ENCODE data around the gene PDCD11. TPM values are rescaled to one million over a fixed set of nuclear protein-coding genes. Genes with fewer than 3 reads are reported as not detected.
A peak's percentile ranks its signal among the peaks of the same experiment; 100 is the strongest.

The PDCD11 gene
- total RNA-seq, 3 donors from 2014 or later (not counting 1 experiment from before 2014, with no cell fraction given), result 25.5 to 30.9 (median 29.5) TPM

DNA sequence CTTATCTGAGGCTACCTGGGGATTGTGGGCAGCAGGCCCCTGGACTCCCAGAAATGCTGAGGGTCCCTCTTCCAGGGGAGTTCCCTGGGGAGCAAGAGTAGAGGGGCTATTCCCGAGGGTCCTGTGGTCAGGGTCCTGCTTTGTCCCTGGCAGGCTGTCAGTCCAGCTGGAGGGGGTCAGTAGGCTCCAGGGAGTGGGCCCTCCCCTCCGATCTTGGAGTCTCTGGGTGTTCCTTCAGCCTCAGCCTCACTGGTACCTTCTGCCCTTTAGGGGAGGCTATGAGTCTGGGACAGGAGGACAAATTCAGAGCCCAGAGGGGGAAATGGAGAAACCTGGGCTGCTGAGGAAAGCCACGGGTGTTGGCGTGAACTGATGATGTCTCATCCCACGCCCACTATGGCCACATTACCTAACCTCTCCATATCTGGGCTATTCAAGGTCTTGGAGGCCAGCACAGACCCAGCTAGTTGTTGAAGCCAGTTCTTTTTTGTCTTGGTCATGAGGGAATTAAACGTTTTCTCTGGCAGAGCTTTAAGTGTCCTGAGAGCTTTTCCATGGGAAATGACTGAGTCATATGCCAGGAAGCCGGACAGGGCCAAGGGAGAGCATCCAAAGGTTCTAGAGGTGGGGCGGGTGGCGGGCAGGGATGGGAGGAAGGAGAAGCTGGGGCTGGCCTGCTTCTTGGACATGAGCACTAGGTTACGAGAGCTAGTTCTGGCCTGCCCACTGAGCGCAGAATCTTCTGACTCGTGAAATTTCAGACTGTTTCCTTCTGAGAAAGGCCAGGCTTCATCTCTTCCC, 49.5 kb downstream of the PDCD11 start:
- Mint-ChIP-seq H3K27ac (peak overlapping the region; percentile 35 to 91), H3K4me3 (no peak overlapping the region), H3K9me3 (no peaks in the 10 kb centered on the region), H3K27me3 (ENCODE audit: low read depth in 2 of 2) (no peaks in the 10 kb centered on the region), H3K36me3 (peaks cover 15% of the 10 kb centered on the region), H3K4me1 (peaks cover 39 to 63% of the 10 kb centered on the region in 2 donors)
- DNase-seq (no peak), ATAC-seq (no peak)
- H3K4me3 ChIP-seq (ENCODE audit: low read length), result no peak overlapping the region
- intact Hi-C loops (cut with micrococcal nuclease), result no loop called here
- H3K9me3 ChIP-seq (ENCODE audit: control insufficient read depth, insufficient read depth, low read length), result no peaks in the 10 kb centered on the region
- peaks cover 43% of the 10 kb centered on the region for H3K4me1 ChIP-seq (ENCODE audit: control insufficient read depth, insufficient read depth, low read length)
- no peak overlapping the region for H3K27ac ChIP-seq (ENCODE audit: low read length)
- no peaks in the 10 kb centered on the region for H3K27me3 ChIP-seq (ENCODE audit: control insufficient read depth, insufficient read depth, low read length)
- TF ChIP-seq, protein P1, sequence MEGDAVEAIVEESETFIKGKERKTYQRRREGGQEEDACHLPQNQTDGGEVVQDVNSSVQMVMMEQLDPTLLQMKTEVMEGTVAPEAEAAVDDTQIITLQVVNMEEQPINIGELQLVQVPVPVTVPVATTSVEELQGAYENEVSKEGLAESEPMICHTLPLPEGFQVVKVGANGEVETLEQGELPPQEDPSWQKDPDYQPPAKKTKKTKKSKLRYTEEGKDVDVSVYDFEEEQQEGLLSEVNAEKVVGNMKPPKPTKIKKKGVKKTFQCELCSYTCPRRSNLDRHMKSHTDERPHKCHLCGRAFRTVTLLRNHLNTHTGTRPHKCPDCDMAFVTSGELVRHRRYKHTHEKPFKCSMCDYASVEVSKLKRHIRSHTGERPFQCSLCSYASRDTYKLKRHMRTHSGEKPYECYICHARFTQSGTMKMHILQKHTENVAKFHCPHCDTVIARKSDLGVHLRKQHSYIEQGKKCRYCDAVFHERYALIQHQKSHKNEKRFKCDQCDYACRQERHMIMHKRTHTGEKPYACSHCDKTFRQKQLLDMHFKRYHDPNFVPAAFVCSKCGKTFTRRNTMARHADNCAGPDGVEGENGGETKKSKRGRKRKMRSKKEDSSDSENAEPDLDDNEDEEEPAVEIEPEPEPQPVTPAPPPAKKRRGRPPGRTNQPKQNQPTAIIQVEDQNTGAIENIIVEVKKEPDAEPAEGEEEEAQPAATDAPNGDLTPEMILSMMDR (IDR thresholded peaks at IDR 0.05), result no peak
- WGBS (ENCODE audit: insufficient coverage), result 88% methylated on average over 12 of the region's 12 CpGs
- peaks cover 82% of the 10 kb centered on the region for H3K36me3 ChIP-seq (ENCODE audit: control insufficient read depth, insufficient read depth, low read length)

DNA sequence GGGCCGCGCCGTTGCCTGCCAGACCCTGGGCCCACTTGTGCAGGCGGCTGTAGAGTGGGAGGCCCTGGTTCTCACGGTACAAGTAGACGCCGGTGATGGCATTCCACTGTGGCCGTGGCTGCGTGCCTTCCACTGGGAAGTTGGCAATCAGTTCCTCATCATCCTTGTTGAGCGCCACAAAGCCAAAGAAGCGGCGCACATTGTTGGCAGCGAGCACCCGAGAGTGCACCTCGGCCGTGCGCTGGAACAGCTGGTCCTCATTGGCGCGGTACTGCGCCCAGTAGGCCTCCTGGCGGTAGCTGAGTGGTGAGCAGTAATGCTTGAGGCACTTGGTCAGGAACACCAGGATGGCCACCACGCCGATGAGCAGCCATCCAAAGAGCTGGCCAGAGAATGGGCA, 50.8 kb downstream of the PDCD11 start:
- H3K27ac ChIP-seq (ENCODE audit: low read length), result no peak overlapping the region
- H3K27me3 Mint-ChIP-seq (ENCODE audit: low read depth in 2 of 2), result no peaks in the 10 kb centered on the region
- intact Hi-C loops (cut with micrococcal nuclease), result no loop called here
- no peak overlapping the region for H3K4me3 Mint-ChIP-seq
- DNase-seq (no peak), ATAC-seq (no peak)
- TF ChIP-seq, protein P1 (IDR thresholded peaks at IDR 0.05), result no peak
- no peaks in the 10 kb centered on the region for H3K9me3 Mint-ChIP-seq
- H3K27ac Mint-ChIP-seq, result peak overlapping the region; percentile 35 to 91
- H3K36me3 Mint-ChIP-seq, result peaks cover 15% of the 10 kb centered on the region
- 98% methylated on average over 23 of the region's 23 CpGs for WGBS (ENCODE audit: insufficient coverage)
- peaks cover 48% of the 10 kb centered on the region for H3K4me1 ChIP-seq (ENCODE audit: control insufficient read depth, insufficient read depth, low read length)
- no peaks in the 10 kb centered on the region for H3K9me3 ChIP-seq (ENCODE audit: control insufficient read depth, insufficient read depth, low read length)
- H3K36me3 ChIP-seq (ENCODE audit: control insufficient read depth, insufficient read depth, low read length), result peaks cover 71% of the 10 kb centered on the region
- H3K27me3 ChIP-seq (ENCODE audit: control insufficient read depth, insufficient read depth, low read length), result no peaks in the 10 kb centered on the region
- H3K4me1 Mint-ChIP-seq, result peaks cover 44 to 72% of the 10 kb centered on the region in 2 donors
- H3K4me3 ChIP-seq (ENCODE audit: low read length), result no peak overlapping the region

DNA sequence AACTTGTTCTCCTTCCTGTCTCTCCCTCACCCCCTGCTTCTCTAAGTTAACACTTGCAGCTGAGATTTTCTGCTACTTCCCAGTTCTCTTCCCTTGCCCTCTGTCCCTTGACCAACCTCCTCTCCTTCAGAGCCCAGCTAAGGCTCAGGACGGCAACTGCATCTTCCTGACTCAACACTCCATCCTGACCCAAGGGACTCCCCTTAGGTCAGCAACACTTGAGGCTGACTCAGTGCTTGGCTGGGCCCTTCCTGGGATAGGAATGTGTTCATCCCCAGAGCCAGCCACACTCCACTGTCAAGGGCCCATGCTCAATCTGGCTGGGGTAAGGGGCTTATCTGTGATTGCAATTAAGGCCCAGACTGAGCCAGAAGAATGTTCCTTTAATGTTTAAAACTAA, 52.3 kb downstream of the PDCD11 start:
- intact Hi-C loops (cut with micrococcal nuclease), result no loop called here
- ATAC-seq (no peak), DNase-seq (no peak)
- Histone ChIP-seq H3K27ac (ENCODE audit: low read length) (no peak overlapping the region), H3K9me3 (ENCODE audit: control insufficient read depth, insufficient read depth, low read length) (no peaks in the 10 kb centered on the region), H3K27me3 (ENCODE audit: control insufficient read depth, insufficient read depth, low read length) (no peaks in the 10 kb centered on the region), H3K36me3 (ENCODE audit: control insufficient read depth, insufficient read depth, low read length) (peaks cover 57% of the 10 kb centered on the region), H3K4me3 (ENCODE audit: low read length) (no peak overlapping the region), H3K4me1 (ENCODE audit: control insufficient read depth, insufficient read depth, low read length) (peaks cover 58% of the 10 kb centered on the region)
- Mint-ChIP-seq H3K27me3 (ENCODE audit: low read depth in 2 of 2) (no peaks in the 10 kb centered on the region), H3K4me3 (peak overlapping the region; percentile 96), H3K36me3 (peaks cover 15% of the 10 kb centered on the region), H3K27ac (peak overlapping the region; percentile 82 to 91), H3K9me3 (no peaks in the 10 kb centered on the region), H3K4me1 (peaks cover 59 to 77% of the 10 kb centered on the region in 2 donors)
- WGBS (ENCODE audit: insufficient coverage), result 60% methylated on average over 1 of the region's 1 CpG
- TF ChIP-seq, protein P1 (IDR thresholded peaks at IDR 0.05), result no peak
